ENCODE data around the gene IKBIP. TPM values are rescaled to one million over a fixed set of nuclear protein-coding genes. Genes with fewer than 3 reads are reported as not detected.

The IKBIP gene
- total RNA-seq, 6 experiments from 2014 or later: 96.6 to 131 (median 108) TPM

DNA sequence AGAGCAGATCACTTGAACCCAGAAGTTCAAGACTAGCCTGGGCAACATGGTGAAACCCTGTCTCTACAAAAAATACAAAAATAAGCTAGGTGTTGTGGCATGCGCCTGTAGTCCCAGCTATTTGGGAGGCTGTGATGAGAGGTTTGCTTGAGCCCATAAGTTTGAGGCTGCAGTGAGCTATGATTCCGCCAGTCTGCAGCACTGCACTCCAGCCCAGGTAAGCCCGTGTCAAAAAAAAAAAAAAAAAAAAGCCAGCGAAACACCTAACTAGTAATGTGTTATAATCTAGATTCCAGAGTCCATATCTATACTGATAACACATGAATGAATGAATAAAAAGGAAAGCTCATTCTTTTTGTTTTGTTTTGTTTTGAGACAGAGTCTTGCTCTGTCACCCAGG, 69.6 kb downstream of the IKBIP start:
- no peak overlapping the region for H3K27ac Mint-ChIP-seq
- TF ChIP-seq, protein P1, sequence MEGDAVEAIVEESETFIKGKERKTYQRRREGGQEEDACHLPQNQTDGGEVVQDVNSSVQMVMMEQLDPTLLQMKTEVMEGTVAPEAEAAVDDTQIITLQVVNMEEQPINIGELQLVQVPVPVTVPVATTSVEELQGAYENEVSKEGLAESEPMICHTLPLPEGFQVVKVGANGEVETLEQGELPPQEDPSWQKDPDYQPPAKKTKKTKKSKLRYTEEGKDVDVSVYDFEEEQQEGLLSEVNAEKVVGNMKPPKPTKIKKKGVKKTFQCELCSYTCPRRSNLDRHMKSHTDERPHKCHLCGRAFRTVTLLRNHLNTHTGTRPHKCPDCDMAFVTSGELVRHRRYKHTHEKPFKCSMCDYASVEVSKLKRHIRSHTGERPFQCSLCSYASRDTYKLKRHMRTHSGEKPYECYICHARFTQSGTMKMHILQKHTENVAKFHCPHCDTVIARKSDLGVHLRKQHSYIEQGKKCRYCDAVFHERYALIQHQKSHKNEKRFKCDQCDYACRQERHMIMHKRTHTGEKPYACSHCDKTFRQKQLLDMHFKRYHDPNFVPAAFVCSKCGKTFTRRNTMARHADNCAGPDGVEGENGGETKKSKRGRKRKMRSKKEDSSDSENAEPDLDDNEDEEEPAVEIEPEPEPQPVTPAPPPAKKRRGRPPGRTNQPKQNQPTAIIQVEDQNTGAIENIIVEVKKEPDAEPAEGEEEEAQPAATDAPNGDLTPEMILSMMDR (IDR thresholded peaks at IDR 0.05): no peak
- no peaks in the 10 kb centered on the region for H3K9me3 Mint-ChIP-seq
- peaks cover 2% of the 10 kb centered on the region; the same call in 1 of the 2 replicates for H3K27me3 Mint-ChIP-seq (ENCODE audit: insufficient read depth)
- no peaks in the 10 kb centered on the region for H3K36me3 Mint-ChIP-seq (ENCODE audit: low read depth)
- H3K4me1 Mint-ChIP-seq (ENCODE audit: low read depth): peaks cover 7% of the 10 kb centered on the region
- no peak for DNase-seq
- no peak overlapping the region for H3K4me3 Mint-ChIP-seq

Other genes starting within 250 kb of the IKBIP start
- gene TMPO, start 129.2 kb downstream of the IKBIP start, total RNA-seq (2021; fragmentation: NEBNext Ultra II Directional; extraction: Animal tissue kit (Norgen Biotek cat#: 25700)): 100 to 1,000 TPM in 1 of 6 experiments, 10 to 100 TPM in 5; 48.4 to 112 (median 98.2) TPM
- gene SLC25A3, start 51.1 kb downstream of the IKBIP start, total RNA-seq (2021; fragmentation: NEBNext Ultra II Directional; extraction: Animal tissue kit (Norgen Biotek cat#: 25700)): 100 to 1,000 TPM; 613 to 701 (median 674) TPM
- gene APAF1, start 502 bp upstream of the IKBIP start, total RNA-seq (2021; fragmentation: NEBNext Ultra II Directional; extraction: Animal tissue kit (Norgen Biotek cat#: 25700)): 10 to 100 TPM; 19.0 to 23.6 (median 21.2) TPM